Mesodermal cell (in vitro differentiated cells): ENCODE measurements around the gene CYP4F3.

ENCODE experiments used
- H3K27ac ChIP-seq: 2 replicates; pipeline ENCODE4 v1.7.0; 2013; ENCODE audit warnings: mild to moderate bottlenecking, low read depth, low read length, moderate library complexity; ENCODE audit not compliant: severe bottlenecking
- H3K36me3 ChIP-seq: 2 replicates; pipeline ENCODE4 v1.7.1; 2013; ENCODE audit warnings: mild to moderate bottlenecking, low read length, moderate library complexity; ENCODE audit not compliant: control insufficient read depth, insufficient read depth
- H3K4me1 ChIP-seq: one replicate; pipeline ENCODE4 v1.7.1; 2013; ENCODE audit warnings: mild to moderate bottlenecking, low read length; ENCODE audit not compliant: insufficient read depth, control insufficient read depth, poor library complexity, severe bottlenecking
- H3K4me3 ChIP-seq: 2 replicates; pipeline ENCODE4 v1.7.0; 2013; ENCODE audit warnings: low read length, control low read depth, mild to moderate bottlenecking; ENCODE audit not compliant: insufficient read depth, poor library complexity, severe bottlenecking; ENCODE audit errors: extremely low read depth
- H3K9me3 ChIP-seq: 2 replicates; pipeline ENCODE4 v1.7.1; 2013; ENCODE audit warnings: mild to moderate bottlenecking, low read length, moderate library complexity; ENCODE audit not compliant: control insufficient read depth
- WGBS, 2 experiments: methylation state at CpG; one replicate each; pipeline ENCODE4 v1.1.5; 2013; ENCODE audit warnings: missing lambda C conversion rate in 2 of 2; ENCODE audit not compliant: insufficient coverage in 2 of 2; 5-methylcytosine and 5-hydroxymethylcytosine counted together

Gene CYP4F3

DNA sequence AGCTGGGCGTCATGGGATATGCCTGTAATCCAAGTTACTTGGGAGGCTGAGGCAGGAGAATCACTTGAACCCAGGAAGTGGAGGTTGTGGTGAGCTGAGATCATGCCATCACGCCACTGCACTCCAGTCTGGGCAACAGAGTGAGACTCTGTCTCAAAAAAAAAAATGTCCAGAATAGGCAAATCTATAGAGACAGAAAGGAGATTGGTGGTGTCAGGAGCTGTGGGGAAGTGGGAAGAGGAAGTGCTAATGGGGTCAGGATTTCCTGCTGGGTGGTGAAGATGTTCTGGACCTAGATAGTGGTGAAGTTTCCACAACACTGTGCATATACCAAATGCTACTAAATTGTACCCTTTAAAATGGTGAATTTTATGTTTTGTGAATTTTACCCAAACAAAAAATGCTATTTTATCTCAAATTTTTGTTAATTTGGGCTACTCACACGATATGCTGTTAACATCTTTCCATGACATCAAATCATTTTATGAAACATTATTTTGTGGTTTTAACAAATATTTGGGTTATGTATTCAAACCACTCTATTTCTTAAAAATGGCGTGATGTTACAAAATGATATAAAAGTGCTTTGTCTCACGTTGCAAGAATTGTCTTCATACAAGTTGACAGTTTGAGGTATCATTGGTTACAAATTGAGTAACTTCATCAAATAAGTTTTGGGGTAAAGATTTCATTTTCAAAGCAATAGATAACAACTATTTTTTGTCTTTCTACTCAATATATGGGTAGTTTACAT, 7.4 kb upstream of the CYP4F3 start:
- Histone ChIP-seq H3K27ac (no peak overlapping the region), H3K4me3 (no peak overlapping the region), H3K36me3 (no peaks in the 10 kb centered on the region), H3K9me3 (peaks cover 52% of the 10 kb centered on the region), H3K4me1 (no peaks in the 10 kb centered on the region)
- 38 to 64% methylated on average over 1 to 2 of the region's 5 CpGs for WGBS, 2 experiments

DNA sequence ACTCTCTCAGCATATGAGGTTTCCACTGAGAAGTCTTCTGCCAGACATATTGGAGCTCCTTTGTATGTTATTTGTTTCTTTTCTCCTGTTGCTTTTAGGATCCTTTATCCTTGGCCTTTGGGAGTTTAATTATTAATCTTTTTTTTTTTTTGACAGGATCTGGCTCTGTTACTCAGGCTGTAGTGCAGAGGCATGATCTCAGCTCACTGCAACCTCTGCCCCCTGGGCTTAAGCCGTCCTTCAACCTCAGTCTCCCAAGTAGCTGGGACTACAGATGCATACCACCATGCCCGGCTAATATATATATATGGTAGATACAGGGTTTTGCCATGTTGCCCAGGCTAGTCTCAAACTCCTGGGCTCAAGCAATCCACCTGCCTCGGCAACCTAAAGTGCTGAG, 6.6 kb upstream of the CYP4F3 start:
- 55 to 57% methylated on average over 1 of the region's 3 CpGs for WGBS, 2 experiments
- H3K9me3 ChIP-seq: peaks cover 47% of the 10 kb centered on the region
- H3K27ac ChIP-seq: no peak overlapping the region
- H3K4me1 ChIP-seq: no peaks in the 10 kb centered on the region
- no peaks in the 10 kb centered on the region for H3K36me3 ChIP-seq
- no peak overlapping the region for H3K4me3 ChIP-seq

DNA sequence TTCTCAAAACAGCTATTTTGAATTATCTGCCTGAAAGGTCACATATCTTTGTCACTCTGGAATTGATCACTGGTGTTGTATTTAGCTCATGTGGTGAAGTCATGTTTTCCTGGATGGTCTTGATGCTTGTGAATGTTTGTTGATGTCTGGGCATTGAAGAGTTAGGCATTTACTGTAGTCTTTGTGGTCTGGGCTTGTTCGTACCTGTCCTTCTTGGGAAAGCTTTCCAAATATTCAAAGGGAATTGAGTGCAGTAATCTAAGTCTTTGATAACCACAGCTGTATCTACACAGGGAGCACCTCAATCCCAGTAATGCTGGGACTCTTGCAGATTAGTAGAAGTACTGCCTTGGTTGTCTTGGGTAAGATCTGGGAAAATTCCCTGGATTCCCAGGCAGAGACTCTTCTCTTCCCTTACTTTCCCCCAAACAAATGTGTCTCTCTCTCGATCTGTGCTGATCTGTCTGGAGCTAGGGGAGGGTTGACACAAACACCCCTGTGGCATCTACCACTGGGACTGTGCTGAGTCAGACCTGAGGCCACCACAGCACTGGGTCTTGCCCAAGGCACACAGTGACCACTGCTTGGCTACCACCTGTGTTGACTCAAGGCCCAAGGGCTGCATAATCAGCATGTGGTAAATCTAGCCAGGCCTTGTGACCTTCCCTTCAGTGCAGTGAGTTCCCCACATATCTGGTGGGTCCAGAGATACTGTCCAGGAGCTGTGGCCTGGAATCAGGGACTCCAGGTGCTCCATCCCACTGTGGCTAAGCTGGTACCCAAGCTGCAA, 5.5 kb upstream of the CYP4F3 start:
- Histone ChIP-seq H3K27ac (no peak overlapping the region), H3K9me3 (peaks cover 48% of the 10 kb centered on the region), H3K36me3 (no peaks in the 10 kb centered on the region), H3K4me1 (no peaks in the 10 kb centered on the region), H3K4me3 (no peak overlapping the region)
- 51 to 67% methylated on average over 1 to 2 of the region's 2 CpGs for WGBS, 2 experiments

DNA sequence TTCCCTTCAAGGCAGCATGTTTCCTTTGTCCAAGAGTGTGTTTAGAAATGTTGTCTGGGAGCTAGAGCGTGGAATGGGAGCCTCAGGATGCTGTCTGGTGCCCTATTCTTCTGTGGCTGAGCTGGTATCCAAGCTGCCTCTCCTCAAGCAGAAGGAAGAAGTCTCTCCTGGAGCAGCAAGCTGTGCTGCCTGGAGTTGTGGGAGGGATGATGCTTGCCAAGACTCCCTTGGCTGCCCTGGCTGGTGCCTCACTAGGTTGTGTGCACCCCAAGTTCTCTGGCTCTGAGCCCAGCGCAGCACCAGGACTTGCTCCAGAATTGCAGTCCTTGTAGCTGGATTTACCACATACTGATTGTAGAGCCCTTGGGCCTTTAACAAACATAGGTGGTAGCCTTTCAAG, 4.7 kb upstream of the CYP4F3 start:
- WGBS, 2 experiments: 53 to 74% methylated on average over 2 of the region's 2 CpGs
- no peak overlapping the region for H3K4me3 ChIP-seq
- no peaks in the 10 kb centered on the region for H3K4me1 ChIP-seq
- peaks cover 54% of the 10 kb centered on the region for H3K9me3 ChIP-seq
- no peak overlapping the region for H3K27ac ChIP-seq
- H3K36me3 ChIP-seq: no peaks in the 10 kb centered on the region

DNA sequence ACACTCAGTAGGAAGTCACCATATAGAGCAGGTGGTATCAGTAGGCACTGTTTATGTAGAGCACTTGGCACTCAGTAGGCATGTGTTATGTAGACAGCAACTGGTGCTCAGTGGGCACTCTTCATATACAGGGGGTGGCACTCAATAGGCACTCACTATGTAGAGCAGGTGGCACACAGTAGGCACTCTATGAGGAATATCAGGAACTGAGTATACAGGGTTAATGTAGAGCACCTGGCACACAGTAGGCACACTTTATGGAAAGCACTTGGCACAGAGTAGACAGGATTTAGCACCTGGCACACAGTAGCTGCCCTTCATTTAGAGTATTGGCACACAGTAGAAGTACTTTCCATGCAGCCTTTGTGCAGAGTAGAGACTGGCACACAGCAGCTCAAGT, 1.1 kb upstream of the CYP4F3 start:
- Histone ChIP-seq H3K36me3 (no peaks in the 10 kb centered on the region), H3K27ac (no peak overlapping the region), H3K9me3 (peaks cover 71% of the 10 kb centered on the region), H3K4me1 (no peaks in the 10 kb centered on the region), H3K4me3 (no peak overlapping the region)

DNA sequence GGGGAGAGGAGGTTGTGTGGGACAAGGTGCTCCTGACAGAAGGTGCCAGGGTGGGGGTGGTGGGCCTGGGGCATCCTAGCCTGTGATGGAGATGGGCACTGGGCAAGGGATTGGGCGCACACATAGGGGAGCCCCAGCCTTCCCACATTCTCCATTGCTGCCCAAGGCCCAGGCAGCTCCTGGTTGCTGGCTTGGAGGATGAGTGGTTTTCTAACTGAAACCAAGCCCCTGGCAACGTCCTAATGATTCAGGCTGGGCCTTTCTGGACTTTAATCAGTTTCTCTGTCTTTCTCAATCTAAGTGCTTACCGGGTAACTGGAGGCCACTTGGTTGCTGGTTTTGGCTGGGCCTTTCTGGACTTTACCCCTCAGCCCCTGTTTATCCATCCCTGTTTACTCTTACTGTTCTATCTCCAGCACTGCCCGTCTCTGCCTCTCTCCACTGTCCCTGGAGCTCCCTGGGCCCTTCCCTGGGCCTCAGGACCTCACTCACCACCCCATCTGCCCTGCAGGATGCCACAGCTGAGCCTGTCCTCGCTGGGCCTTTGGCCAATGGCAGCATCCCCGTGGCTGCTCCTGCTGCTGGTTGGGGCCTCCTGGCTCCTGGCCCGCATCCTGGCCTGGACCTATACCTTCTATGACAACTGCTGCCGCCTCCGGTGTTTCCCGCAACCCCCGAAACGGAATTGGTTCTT, 354 bp downstream of the CYP4F3 start:
- H3K27ac ChIP-seq: no peak overlapping the region
- 52 to 61% methylated on average over 11 to 12 of the region's 12 CpGs for WGBS, 2 experiments
- H3K36me3 ChIP-seq: no peaks in the 10 kb centered on the region
- H3K9me3 ChIP-seq: peaks cover 69% of the 10 kb centered on the region
- no peaks in the 10 kb centered on the region for H3K4me1 ChIP-seq
- H3K4me3 ChIP-seq: no peak overlapping the region

DNA sequence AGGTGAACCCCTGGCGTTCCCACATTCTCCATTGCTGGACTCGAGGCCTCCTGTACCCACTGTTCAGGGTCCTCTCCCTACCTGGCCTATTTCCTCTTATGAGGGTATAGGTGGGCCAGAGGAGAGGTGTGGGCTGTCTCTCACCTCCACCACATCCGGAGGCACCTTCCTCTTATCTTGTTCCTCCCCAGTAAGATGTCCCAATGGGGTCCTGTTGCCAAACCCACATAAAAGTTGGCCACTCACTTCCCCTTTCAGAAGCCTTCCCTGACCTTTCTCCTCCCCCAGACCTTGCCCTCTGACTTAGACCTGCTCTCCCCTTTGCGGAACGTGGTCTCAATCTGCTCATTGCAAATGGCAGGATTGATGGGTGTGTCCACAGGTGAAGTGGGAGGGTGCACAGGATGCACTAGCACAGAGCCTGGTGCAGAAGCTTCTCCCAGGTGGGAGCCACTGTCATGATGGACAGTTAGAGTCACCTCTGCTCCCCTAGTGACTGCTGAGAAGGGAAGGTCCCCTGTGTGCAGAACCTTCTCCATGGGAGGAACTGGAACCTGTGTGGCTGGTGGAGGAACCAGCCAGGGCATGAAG, 1.3 kb downstream of the CYP4F3 start:
- no peaks in the 10 kb centered on the region for H3K4me1 ChIP-seq

DNA sequence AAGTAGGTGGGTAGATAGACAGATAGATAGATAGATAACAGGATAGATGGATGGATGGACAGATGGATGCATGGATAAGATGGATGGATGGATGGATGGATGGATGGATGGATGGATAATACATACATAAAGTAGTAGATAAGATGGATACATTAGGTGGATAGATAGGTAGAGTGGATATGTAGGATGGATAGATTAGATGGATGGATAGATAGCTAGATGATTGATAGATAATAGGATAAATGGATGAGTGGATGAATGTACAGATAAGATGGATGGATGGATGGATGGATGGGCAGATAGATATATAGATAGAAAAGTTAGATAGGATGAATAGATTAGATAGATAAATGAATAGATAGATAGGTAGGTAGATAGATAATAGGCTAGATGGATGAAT, 2.1 kb downstream of the CYP4F3 start:
- H3K27ac ChIP-seq: no peak overlapping the region
- no peaks in the 10 kb centered on the region for H3K36me3 ChIP-seq
- H3K9me3 ChIP-seq: peaks cover 72% of the 10 kb centered on the region
- H3K4me1 ChIP-seq: no peaks in the 10 kb centered on the region
- no peak overlapping the region for H3K4me3 ChIP-seq

More for the DNA sequence above, 1.3 kb downstream of the CYP4F3 start:
- Histone ChIP-seq H3K27ac (no peak overlapping the region), H3K4me3 (no peak overlapping the region), H3K36me3 (no peaks in the 10 kb centered on the region), H3K9me3 (peaks cover 69% of the 10 kb centered on the region)
- 56 to 79% methylated on average over 1 to 2 of the region's 5 CpGs for WGBS, 2 experiments

DNA sequence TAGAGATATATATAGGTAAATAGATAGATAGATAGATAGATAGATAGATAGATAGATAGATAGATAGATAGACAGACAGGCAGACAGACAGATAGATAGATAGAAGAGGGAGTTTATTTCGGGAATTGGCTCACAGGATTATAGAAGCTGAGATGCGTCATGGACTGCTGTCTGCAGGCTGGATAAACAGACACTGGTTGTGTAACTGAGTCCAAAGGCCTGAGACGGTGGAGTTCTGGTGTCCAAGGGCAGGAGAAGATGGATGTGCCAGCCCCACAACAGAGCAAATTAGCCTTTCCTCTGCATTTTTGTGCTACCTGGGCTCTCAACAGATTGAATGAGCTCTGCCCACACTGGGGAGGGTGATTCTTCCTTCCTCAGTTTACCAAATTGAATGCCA, 2.7 kb downstream of the CYP4F3 start:
- no peak overlapping the region for H3K27ac ChIP-seq
- H3K9me3 ChIP-seq: peaks cover 69% of the 10 kb centered on the region
- 75 to 76% methylated on average over 3 of the region's 3 CpGs for WGBS, 2 experiments
- no peaks in the 10 kb centered on the region for H3K4me1 ChIP-seq
- H3K36me3 ChIP-seq: no peaks in the 10 kb centered on the region
- H3K4me3 ChIP-seq: no peak overlapping the region

DNA sequence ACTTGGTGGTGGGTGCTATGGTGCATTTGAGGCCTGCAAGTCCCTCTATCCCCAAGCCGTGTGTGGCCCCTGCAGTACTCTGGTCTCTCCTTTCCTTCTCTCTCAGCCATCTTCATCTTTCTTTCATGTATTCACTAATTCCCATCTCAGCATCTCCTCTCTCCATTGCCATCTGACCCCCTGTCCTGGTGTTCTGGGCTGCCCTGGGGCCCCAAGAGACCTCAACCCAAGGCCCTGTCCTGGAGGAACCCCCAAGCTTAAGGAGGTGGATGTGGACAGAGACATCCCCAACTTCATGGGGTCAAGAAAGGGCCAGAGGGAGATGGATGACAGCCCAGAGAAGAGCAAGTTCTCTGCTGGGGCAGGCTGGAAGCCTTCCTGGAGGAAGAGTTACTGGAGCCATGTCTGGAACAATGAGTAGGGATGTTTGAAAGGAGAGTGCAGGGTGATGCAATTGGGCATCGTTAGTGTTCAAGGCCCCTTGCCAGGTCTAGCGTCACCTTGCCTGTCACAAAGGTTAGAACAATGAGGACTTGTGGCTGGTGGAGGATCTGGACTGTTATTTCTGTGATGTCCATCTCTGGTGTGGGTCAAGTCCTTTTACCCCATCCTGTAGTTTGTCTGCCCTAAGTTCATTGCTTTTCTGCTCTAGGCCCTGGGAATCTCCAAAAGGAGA, 3.5 kb downstream of the CYP4F3 start:
- 71 to 80% methylated on average over 2 of the region's 3 CpGs for WGBS, 2 experiments
- Histone ChIP-seq H3K36me3 (no peaks in the 10 kb centered on the region), H3K4me1 (no peaks in the 10 kb centered on the region), H3K9me3 (peaks cover 75% of the 10 kb centered on the region), H3K4me3 (no peak overlapping the region), H3K27ac (no peak overlapping the region)
